Ascending aorta (tissue), 2 donors: ENCODE data around the gene FHIT. TPM values are rescaled to one million over a fixed set of nuclear protein-coding genes. Genes with fewer than 3 reads are reported as not detected.

Source experiments
- DNase-seq, 2 donors: peaks; one replicate each; pipeline ENCODE4 v3.0.0-alpha.2; 2019; ENCODE audit warnings: low spot score in 2 of 2
- H3K27ac ChIP-seq, 2 donors: fragments of 200-600 bp; sonication (generic); one replicate each; pipeline ENCODE4 v1.5.1; 2016 to 2017; ENCODE audit warnings: mild to moderate bottlenecking in 1 of 2
- H3K27me3 ChIP-seq: fragments of 200-600 bp; sonication (generic); one replicate; pipeline ENCODE4 v1.5.1; 2017
- H3K36me3 ChIP-seq, 2 donors: fragments of 200-600 bp; sonication (generic); one replicate each; pipeline ENCODE4 v1.5.1; 2016
- H3K4me1 ChIP-seq, 2 donors: fragments of 200-600 bp; sonication (generic); one replicate each; pipeline ENCODE4 v1.5.1; 2016 to 2017; ENCODE audit warnings: mild to moderate bottlenecking in 1 of 2
- H3K4me3 ChIP-seq, 2 donors: fragments of 200-600 bp; sonication (generic); one replicate each; pipeline ENCODE4 v1.5.1; 2016 to 2017; ENCODE audit warnings: mild to moderate bottlenecking in 1 of 2
- H3K9me3 ChIP-seq, 2 donors: fragments of 200-600 bp; sonication (generic); one replicate each; pipeline ENCODE4 v1.5.1; 2016
- intact Hi-C: fragments of 100-400 bp; cut with DNase I; formaldehyde crosslinking; loops from one replicate; pipeline ENCODE4 v1.15.1; 2023
- total RNA-seq: library from RNA; depleted of rRNA; stranded (reverse); fragments of >200 nt; gene quantifications from one replicate; pipeline ENCODE4 v1.1.0, GENCODE V29; 2016
- TF ChIP-seq, protein P1 (sequence below), 3 experiments: fragments of 200-600 bp in 2 of 3; fragments of 450-650 bp in 1 of 3; sonication (generic) in 2 of 3; IDR thresholded peaks; one replicate each; pipeline ENCODE4 v1.5.1; 2016 to 2019; ENCODE audit warnings: antibody characterized with exemption in 3 of 3, mild to moderate bottlenecking in 1 of 3, moderate library complexity in 1 of 3

Gene FHIT
- total RNA-seq, 1 donor from 2014 or later: 0.21 TPM

DNA sequence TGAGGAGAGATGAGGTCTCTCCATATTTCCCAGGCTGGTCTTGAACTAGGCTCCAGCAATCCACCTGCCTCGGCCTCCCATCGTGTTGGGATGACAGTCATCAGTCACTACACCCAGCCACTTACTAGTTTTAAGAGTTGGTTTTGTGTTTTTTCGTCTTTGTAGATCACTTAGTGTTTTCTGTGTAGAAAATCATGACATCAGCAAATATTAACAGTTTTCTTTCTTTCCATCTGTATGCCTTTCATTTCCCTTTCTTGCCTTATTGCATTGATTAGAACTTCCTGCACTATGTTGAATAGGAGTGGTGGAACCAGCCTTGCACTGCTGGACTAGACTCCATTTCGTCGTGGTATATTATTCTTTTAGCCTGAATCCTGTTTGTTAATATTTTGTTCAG lies 415.5 kb downstream of the FHIT start:
- no peaks in the 10 kb centered on the region for H3K9me3 ChIP-seq
- intact Hi-C loops: no loop called here
- no peak overlapping the region for H3K27ac ChIP-seq
- no peaks in the 10 kb centered on the region for H3K4me1 ChIP-seq
- no peaks in the 10 kb centered on the region for H3K36me3 ChIP-seq
- TF ChIP-seq, protein P1, sequence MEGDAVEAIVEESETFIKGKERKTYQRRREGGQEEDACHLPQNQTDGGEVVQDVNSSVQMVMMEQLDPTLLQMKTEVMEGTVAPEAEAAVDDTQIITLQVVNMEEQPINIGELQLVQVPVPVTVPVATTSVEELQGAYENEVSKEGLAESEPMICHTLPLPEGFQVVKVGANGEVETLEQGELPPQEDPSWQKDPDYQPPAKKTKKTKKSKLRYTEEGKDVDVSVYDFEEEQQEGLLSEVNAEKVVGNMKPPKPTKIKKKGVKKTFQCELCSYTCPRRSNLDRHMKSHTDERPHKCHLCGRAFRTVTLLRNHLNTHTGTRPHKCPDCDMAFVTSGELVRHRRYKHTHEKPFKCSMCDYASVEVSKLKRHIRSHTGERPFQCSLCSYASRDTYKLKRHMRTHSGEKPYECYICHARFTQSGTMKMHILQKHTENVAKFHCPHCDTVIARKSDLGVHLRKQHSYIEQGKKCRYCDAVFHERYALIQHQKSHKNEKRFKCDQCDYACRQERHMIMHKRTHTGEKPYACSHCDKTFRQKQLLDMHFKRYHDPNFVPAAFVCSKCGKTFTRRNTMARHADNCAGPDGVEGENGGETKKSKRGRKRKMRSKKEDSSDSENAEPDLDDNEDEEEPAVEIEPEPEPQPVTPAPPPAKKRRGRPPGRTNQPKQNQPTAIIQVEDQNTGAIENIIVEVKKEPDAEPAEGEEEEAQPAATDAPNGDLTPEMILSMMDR (IDR thresholded peaks at IDR 0.05): no peak
- H3K27me3 ChIP-seq: no peaks in the 10 kb centered on the region
- DNase-seq: no peak
- H3K4me3 ChIP-seq: no peak overlapping the region

DNA sequence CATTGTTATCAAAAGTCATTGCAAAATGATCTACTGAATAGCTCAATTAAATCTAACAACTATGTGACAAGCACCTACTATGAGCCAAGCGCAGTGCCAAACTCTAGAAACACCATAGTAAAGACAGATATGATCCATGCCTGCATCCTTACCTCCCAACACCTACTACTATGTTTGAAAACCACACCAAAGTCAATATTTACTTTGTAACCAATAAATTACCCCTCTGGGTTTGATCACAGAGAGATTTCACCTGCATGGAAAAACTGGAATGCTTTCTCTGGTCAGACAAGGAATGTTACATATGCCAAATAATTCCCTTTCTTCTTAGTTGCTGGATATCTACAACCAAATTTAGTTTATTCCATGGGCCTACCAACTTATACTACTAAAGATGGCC lies 422.2 kb downstream of the FHIT start:
- DNase-seq: no peak
- no peaks in the 10 kb centered on the region for H3K4me1 ChIP-seq
- H3K4me3 ChIP-seq: no peak overlapping the region
- intact Hi-C loops: no loop called here
- no peaks in the 10 kb centered on the region for H3K27me3 ChIP-seq
- H3K27ac ChIP-seq: no peak overlapping the region
- no peaks in the 10 kb centered on the region for H3K36me3 ChIP-seq
- TF ChIP-seq, protein P1 (IDR thresholded peaks at IDR 0.05): no peak
- no peaks in the 10 kb centered on the region for H3K9me3 ChIP-seq

DNA sequence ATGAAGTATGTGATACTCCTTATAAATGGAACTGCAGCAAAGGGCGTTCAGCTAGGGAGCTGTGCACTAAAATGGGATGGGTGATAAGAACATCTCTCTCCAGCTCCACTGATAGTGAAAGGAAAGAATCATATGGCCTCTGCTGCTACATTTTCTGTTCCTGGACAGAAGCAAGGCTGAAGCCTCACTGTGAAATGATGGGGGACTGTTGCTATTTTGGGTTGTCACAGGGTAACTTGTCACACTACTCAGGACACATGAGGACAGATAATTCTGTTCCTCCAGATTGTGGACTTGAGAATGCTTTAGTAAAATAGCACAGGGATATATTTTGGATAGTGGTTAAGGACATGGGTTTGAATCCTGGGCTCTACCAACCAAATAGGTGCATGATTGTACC lies 423.6 kb downstream of the FHIT start:
- no peak for DNase-seq
- H3K9me3 ChIP-seq: no peaks in the 10 kb centered on the region
- intact Hi-C loops: no loop called here
- no peak overlapping the region for H3K27ac ChIP-seq
- H3K4me3 ChIP-seq: no peak overlapping the region
- TF ChIP-seq, protein P1 (IDR thresholded peaks at IDR 0.05): no peak
- no peaks in the 10 kb centered on the region for H3K36me3 ChIP-seq
- H3K27me3 ChIP-seq: no peaks in the 10 kb centered on the region
- H3K4me1 ChIP-seq: no peaks in the 10 kb centered on the region

DNA sequence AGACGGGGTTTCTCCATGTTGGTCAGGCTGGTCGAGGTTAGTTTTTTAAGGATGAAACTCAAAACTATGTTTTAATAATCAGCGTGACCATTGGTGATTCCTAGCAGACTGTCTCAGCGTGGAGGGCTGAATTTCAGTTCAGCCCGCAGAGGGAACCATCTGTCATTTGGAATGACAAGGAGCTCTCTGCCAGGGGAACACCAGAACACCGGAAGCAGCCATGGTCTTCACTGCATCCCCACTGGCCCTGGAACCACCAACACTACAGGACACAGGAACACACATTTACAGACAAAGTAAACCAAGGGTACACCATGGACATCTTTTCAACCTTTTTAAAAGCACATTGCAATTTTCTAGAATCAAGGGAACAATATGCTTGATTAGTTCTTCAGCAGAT lies 424.7 kb downstream of the FHIT start:
- no peaks in the 10 kb centered on the region for H3K4me1 ChIP-seq
- H3K4me3 ChIP-seq: no peak overlapping the region
- H3K9me3 ChIP-seq: no peaks in the 10 kb centered on the region
- H3K27ac ChIP-seq: no peak overlapping the region
- no peak for DNase-seq
- intact Hi-C loops: no loop called here
- H3K36me3 ChIP-seq: no peaks in the 10 kb centered on the region
- TF ChIP-seq, protein P1 (IDR thresholded peaks at IDR 0.05): no peak
- no peaks in the 10 kb centered on the region for H3K27me3 ChIP-seq

DNA sequence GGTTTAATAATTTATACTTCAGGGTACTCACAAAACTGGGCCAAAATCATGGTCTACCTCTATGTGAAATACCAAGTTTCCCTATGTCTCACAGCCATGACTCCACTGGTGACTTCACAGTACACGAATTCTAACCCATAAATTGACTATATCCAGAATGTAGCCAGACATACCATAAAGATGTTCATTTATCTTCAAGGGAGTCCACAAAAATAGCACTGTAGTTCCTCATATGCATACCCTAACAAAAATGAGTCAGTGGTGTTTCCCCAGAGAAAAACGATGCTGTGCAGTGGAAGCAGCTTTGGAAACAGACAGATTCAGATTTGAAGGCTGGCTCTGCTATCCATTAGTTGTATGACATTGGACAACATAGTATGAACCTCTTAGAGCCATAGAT lies 438.8 kb downstream of the FHIT start:
- intact Hi-C loops: no loop called here
- no peaks in the 10 kb centered on the region for H3K9me3 ChIP-seq
- H3K4me3 ChIP-seq: no peak overlapping the region
- H3K4me1 ChIP-seq: no peaks in the 10 kb centered on the region
- H3K36me3 ChIP-seq: no peaks in the 10 kb centered on the region
- H3K27ac ChIP-seq: no peak overlapping the region
- DNase-seq: no peak
- TF ChIP-seq, protein P1 (IDR thresholded peaks at IDR 0.05): no peak
- no peaks in the 10 kb centered on the region for H3K27me3 ChIP-seq

DNA sequence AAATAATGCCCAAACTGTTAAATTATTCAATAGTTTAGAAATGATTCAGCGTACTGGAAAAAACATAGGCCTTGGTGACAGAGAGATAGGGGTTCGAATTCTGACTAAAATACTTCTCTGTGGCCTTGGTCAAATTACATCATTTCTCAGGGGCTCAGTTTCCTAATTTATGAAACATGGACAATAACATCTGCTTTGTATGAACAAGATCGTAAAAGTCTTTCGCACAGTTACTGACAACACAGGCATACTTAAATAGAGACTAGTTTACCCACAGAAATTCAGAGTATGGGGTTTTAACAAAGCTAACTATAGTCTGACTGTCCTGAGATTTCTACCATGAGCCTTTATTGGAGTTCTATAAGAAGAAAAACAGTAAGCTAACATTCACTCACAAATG lies 440.4 kb downstream of the FHIT start:
- Histone ChIP-seq H3K36me3 (no peaks in the 10 kb centered on the region), H3K27ac (no peak overlapping the region), H3K4me3 (no peak overlapping the region), H3K27me3 (no peaks in the 10 kb centered on the region), H3K4me1 (no peaks in the 10 kb centered on the region), H3K9me3 (no peaks in the 10 kb centered on the region)
- intact Hi-C loops: no loop called here
- no peak for DNase-seq
- TF ChIP-seq, protein P1 (IDR thresholded peaks at IDR 0.05): no peak
